Vagina (tissue), 2 donors: ENCODE results near the gene ZMYND10. TPM values are rescaled to one million over a fixed set of nuclear protein-coding genes. Genes with fewer than 3 reads are reported as not detected.

Source experiments
- DNase-seq, 2 donors: peaks; one replicate each; pipeline ENCODE4 v3.0.0-alpha.2; 2017; ENCODE audit errors: extremely low spot score in 2 of 2
- H3K27ac ChIP-seq: fragments of 200-600 bp; sonication (generic); one replicate; pipeline ENCODE4 v1.5.1; 2019
- H3K27me3 ChIP-seq: fragments of 200-600 bp; sonication (generic); one replicate; pipeline ENCODE4 v1.5.1; 2019
- H3K36me3 ChIP-seq, 2 donors: fragments of 200-600 bp; sonication (generic); one replicate each; pipeline ENCODE4 v1.5.1; 2017 to 2019
- H3K4me1 ChIP-seq: fragments of 200-600 bp; sonication (generic); one replicate; pipeline ENCODE4 v1.5.1; 2019
- H3K4me3 ChIP-seq, 2 donors: fragments of 200-600 bp; sonication (generic); 1 replicate in 1 of 2; 2 replicates in 1 of 2; pipeline ENCODE4 v1.5.1; 2016 to 2019
- H3K9me3 ChIP-seq: fragments of 200-600 bp; sonication (generic); one replicate; pipeline ENCODE4 v1.5.1; 2019
- CTCF ChIP-seq, 3 experiments: fragments of 450-650 bp in 2 of 3; fragments of 200-600 bp in 1 of 3; sonication (generic) in 1 of 3; IDR thresholded peaks; one replicate each; pipeline ENCODE4 v1.5.1; 2017 to 2019; ENCODE audit warnings: antibody characterized with exemption in 3 of 3, mild to moderate bottlenecking in 2 of 3, moderate library complexity in 2 of 3
- POLR2A ChIP-seq, 2 donors: fragments of 450-650 bp; IDR thresholded peaks; one replicate each; pipeline ENCODE4 v1.6.1; 2017; ENCODE audit warnings: antibody characterized with exemption in 2 of 2, mild to moderate bottlenecking in 2 of 2, moderate library complexity in 2 of 2
- POLR2AphosphoS5 ChIP-seq, 2 donors: sonication (generic); formaldehyde crosslinking; IDR thresholded peaks; one replicate each; pipeline ENCODE4 v1.9.0; 2017; ENCODE audit warnings: antibody characterized with exemption in 2 of 2, mild to moderate bottlenecking in 2 of 2, low read depth in 1 of 2; ENCODE audit not compliant: insufficient read depth in 1 of 2
- intact Hi-C: fragments of 100-400 bp; cut with DNase I; formaldehyde crosslinking; loops from one replicate; pipeline ENCODE4 v1.15.1; 2023
- total RNA-seq: library from RNA; depleted of rRNA; stranded (reverse); fragments of >200 nt; gene quantifications from one replicate; pipeline ENCODE4 v1.2.3, GENCODE V29; 2016

Gene ZMYND10
- total RNA-seq, 1 donor from 2014 or later: 0.74 TPM

GRCh38 chr3:50350213-50350526 is 4.6 kb upstream of the ZMYND10 start:
- Histone ChIP-seq H3K4me3 (peak overlapping the region; percentile 59 to 60), H3K27ac (peak overlapping the region; percentile 90), H3K9me3 (no peaks in the 10 kb centered on the region), H3K36me3 (peaks cover 0 to 27% of the 10 kb centered on the region in 2 donors), H3K27me3 (no peaks in the 10 kb centered on the region), H3K4me1 (peaks cover 43% of the 10 kb centered on the region)
- no peak for TF ChIP-seq POLR2A (IDR thresholded peaks at IDR 0.05)
- TF ChIP-seq CTCF (IDR thresholded peaks at IDR 0.05): no peak
- intact Hi-C loops: no loop called here
- no peak for DNase-seq

GRCh38 chr3:50347187-50347813 is 1.8 kb upstream of the ZMYND10 start:
- Histone ChIP-seq H3K4me3 (no peak overlapping the region), H3K27me3 (no peaks in the 10 kb centered on the region), H3K27ac (no peak overlapping the region), H3K4me1 (peaks cover 41% of the 10 kb centered on the region), H3K36me3 (peaks cover 0 to 8% of the 10 kb centered on the region in 2 donors), H3K9me3 (no peaks in the 10 kb centered on the region)
- TF ChIP-seq POLR2AphosphoS5 (IDR thresholded peaks at IDR 0.05; ENCODE audit: insufficient read depth in 1 of 2, low read depth in 1 of 2) (no peak), CTCF (IDR thresholded peaks at IDR 0.05) (peak in 1 of 3 experiments; percentile 28)
- intact Hi-C loops: no loop called here
- DNase-seq: no peak

GRCh38 chr3:50345008-50345407 is 524 bp downstream of the ZMYND10 start:
- Histone ChIP-seq H3K9me3 (no peaks in the 10 kb centered on the region), H3K27me3 (no peaks in the 10 kb centered on the region), H3K4me3 (peak overlapping the region; percentile 32 to 47), H3K4me1 (peaks cover 43% of the 10 kb centered on the region), H3K27ac (no peak overlapping the region), H3K36me3 (peaks cover 0 to 8% of the 10 kb centered on the region in 2 donors)
- intact Hi-C loops: no loop called here
- DNase-seq: no peak
- no peak for TF ChIP-seq CTCF (IDR thresholded peaks at IDR 0.05)
- no peak for TF ChIP-seq POLR2A (IDR thresholded peaks at IDR 0.05)
- no peak for TF ChIP-seq POLR2AphosphoS5 (IDR thresholded peaks at IDR 0.05; ENCODE audit: insufficient read depth in 1 of 2, low read depth in 1 of 2)

- DNase-seq: no peak
- H3K4me1 ChIP-seq: peaks cover 50% of the 10 kb centered on the region
- intact Hi-C loops: no loop called here
Measured at GRCh38 chr3:50342813-50343633, 2.5 kb downstream of the ZMYND10 start.

More at GRCh38 chr3:50342813-50343633, 2.5 kb downstream of the ZMYND10 start:
- H3K9me3 ChIP-seq: no peaks in the 10 kb centered on the region
- no peaks in the 10 kb centered on the region for H3K27me3 ChIP-seq
- no peak overlapping the region for H3K4me3 ChIP-seq
- peaks cover 0 to 1% of the 10 kb centered on the region in 2 donors for H3K36me3 ChIP-seq
- TF ChIP-seq POLR2A (IDR thresholded peaks at IDR 0.05) (no peak), CTCF (IDR thresholded peaks at IDR 0.05) (no peak), POLR2AphosphoS5 (IDR thresholded peaks at IDR 0.05; ENCODE audit: insufficient read depth in 1 of 2, low read depth in 1 of 2) (no peak)
- no peak overlapping the region for H3K27ac ChIP-seq
